GM19452 (cell line): ENCODE data around the gene COL8A1.
"Not testable (repeated sequence)": the region's sequence is repeated elsewhere in the genome, so short reads cannot be mapped to it uniquely, and the experiment has no call there.

ENCODE experiments used
- ATAC-seq: cut with Tn5 transposase; IDR thresholded peaks from one replicate; pipeline ENCODE4 v1.9.1; 2021; ENCODE audit not compliant: unreplicated experiment

The COL8A1 gene

GRCh38 chr3:99702953-99703943 lies 64.9 kb downstream of the COL8A1 start:
- no peak for ATAC-seq

- ATAC-seq: no peak
Measured at GRCh38 chr3:99704417-99704816, 66.0 kb downstream of the COL8A1 start.

GRCh38 chr3:99706410-99706809 lies 68.0 kb downstream of the COL8A1 start:
- ATAC-seq: no peak

GRCh38 chr3:99708207-99708745 lies 69.9 kb downstream of the COL8A1 start:
- no peak for ATAC-seq

- ATAC-seq: no peak
Measured at GRCh38 chr3:99709686-99710085, 71.3 kb downstream of the COL8A1 start.

DNA sequence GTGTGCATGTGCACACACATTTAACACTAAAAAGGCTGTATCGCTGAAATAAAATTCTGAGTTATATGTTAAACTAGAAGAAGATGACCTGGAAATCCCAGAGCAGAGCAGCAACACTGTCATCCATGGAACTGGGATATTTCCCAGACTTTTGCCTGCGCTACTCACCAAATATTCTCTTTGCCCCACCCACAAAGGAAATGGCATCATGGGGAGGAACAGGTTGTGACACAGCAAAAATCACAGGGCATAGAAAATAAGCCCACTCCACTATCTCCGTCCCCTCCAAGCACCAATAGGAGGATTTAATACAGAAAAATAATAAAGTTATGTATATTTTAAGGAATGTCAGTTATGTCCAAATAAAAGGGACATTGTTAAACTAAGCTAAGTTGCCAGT lies 71.7 kb downstream of the COL8A1 start:
- ATAC-seq: no peak

DNA sequence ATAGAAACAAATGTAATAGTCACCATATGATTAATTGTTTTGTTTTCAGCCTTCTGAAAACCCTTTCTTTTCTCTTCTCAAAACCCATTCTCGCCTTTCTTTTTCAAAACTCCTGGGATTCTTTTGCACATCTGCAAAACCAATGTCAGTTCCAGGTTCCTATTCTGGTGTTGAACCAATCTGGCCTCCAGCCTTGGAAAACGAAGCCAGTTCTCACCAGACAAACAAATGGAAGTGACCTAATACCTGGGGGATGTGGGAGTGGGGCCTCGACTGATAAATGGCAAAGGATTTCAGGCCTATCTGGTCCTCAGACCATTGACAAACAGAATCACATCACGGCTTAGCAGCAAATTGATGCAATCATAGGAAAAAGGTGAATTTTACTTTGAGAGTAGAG lies 73.0 kb downstream of the COL8A1 start:
- no peak for ATAC-seq

DNA sequence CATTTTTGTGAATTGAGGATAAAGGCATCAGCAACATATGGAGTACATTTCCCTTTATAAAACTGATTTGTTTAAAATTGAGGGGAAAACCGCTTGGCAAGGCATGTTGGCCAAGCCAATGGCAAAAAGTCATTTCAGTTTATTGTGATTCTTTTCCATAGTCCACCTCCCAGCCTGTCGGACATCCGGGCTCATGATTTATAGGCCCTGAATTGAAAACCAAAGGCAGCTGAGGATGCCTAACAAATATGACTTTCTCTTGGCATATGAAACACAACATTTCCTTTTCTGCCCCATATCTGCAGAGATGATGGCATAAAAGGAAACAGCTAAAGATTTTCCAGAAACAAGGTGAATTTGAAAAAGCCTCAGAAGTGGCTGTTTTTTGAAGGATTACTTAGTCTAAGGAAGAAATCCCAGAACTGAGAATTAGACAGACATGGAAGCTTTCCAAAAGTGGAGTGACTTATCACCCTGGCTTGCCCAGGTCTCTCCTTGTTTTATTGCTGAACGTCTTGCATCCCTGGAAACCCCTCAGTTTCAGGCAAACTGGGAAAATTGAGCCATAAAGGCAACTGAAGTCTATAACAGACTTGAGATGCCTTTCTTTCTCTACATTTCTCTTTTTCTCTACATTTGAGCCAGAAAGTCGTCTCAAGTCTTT lies 74.0 kb downstream of the COL8A1 start:
- no peak for ATAC-seq

DNA sequence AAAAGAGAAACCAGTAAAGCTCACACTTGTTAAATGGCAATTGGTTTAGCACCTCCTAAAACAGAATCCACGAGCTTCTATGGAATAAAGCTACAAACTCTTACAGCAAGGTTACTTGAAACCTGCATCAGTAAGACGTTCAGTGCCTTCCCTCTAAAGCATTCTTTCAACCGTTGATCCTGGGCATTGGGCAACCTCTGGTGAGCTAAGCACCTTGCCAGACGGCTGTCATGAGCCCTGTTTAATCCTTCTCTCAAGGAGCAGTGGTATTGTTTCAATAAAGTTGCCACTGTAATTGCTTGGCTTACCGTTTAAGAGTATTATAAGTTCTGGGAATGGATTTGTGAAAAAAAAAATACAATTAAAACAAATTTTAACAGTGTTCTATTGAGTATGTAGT lies 75.0 kb downstream of the COL8A1 start:
- no peak for ATAC-seq

DNA sequence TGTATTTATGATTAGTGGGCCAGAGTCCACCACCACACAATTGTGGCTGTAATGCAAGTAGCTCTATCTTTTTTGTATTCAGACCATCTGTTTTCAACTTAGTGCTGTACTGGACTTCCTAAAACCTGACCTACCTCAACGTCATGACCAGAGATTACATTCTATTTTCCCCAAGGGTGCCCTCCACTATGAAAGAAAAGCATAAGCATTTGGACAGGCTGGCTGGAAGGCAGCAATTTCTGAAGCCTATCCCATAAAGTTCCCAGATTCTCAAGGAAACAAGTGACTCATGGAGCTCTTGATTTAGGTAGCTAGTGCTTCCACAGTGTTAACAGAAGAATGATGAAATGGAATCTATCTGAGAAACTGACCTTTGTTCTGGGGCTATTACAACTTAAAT lies 75.8 kb downstream of the COL8A1 start:
- ATAC-seq: no peak

- no peak for ATAC-seq
Measured at GRCh38 chr3:99714575-99714974, 76.2 kb downstream of the COL8A1 start.

GRCh38 chr3:99716463-99716995 lies 78.1 kb downstream of the COL8A1 start:
- ATAC-seq: no peak

- no peak for ATAC-seq
Measured at GRCh38 chr3:99720985-99721632, 82.7 kb downstream of the COL8A1 start.

DNA sequence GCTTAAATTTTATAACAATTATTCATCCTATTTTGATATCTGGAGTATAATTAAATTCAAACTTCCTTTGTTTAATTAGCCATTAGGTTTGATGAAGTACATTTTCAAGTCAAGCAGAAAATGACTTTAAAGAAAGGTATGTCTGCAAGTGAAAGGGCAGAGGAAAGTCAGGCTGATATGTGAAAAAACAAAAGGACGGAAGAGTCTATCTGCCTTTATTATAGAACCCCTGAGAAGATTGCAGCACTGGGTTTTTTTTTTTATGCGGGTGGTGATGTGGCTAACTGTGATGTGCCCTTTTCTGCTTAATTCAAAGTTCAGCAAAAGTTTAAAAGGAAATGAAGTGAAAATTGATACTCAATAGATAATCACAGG lies 83.2 kb downstream of the COL8A1 start:
- ATAC-seq: no peak

DNA sequence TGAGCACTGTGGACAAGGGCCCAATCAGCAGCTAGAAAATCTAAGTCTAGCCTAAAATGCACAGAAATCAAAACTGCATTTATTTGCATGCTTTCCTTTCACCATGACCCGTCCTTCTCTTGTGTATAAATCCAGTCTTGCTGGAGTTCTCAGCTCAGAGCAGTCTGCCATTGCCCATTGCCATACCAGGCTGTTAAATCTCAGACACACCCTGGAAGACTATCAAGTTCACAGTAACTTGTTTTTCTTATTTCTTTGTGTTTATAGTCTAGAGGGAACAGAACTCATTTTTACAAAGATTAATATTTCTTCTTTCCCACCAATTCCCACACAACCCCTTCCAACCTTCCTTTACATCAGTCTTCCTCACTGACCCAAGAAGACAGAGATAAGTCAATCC lies 85.9 kb downstream of the COL8A1 start:
- no peak for ATAC-seq

GRCh38 chr3:99730870-99731269 lies 92.5 kb downstream of the COL8A1 start:
- ATAC-seq: no peak

GRCh38 chr3:99731499-99731898 lies 93.1 kb downstream of the COL8A1 start:
- ATAC-seq: no peak

DNA sequence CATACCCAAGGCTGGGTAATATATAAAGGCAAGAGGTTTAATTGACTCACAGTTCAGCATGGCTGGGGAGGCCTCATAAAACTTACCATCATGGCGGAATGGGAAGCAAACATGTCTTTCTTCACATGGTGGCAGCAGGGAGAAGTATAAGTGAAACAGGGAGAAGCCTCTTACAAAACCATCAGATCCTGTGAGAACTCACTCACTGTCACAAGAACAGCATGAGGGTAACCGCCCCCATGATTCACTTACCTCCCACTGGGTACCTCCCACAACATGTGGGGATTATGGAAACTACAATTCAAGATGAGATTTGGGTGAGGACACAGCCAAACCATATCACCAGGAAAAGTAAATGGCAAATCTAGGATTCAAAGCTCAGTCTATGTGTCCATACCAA lies 102.0 kb downstream of the COL8A1 start:
- not testable (repeated sequence) for ATAC-seq

DNA sequence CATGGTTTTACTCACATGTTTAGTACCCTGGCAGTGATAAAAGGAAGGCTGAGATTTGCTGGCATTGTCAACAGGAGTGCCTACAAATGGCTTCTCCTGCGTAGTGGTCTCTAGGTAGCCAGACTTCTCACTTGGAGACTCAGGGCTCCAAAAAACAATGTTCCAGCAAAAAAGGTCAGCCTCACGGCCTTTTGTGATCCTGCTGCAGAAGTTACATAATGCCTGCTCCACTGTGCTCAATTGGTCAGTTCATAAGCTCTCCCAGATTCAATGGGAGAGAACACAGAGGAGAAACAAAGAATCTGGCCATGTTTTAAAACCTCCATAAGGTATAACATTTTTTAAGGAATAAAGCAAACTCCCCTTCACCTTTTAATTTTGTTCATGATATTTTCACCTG lies 103.2 kb downstream of the COL8A1 start:
- ATAC-seq: no peak

DNA sequence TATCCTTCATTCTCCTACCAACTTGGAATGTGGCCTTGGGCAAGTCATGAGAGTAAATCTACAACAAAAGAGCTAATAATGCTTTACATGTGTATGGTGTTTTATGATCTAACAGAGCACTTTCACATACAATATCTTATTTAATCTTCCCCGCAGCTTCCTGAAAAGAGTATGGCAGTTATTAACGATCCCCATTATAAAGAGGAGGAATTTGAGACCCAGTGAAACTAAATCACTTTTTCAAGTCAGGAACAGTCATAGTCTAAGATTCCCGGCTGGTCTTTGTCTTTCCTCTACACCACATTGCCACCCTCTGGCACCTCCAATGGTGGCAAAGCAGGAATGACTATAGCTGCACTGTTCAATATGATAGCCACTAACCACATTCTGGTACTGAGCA lies 109.5 kb downstream of the COL8A1 start:
- ATAC-seq: no peak

DNA sequence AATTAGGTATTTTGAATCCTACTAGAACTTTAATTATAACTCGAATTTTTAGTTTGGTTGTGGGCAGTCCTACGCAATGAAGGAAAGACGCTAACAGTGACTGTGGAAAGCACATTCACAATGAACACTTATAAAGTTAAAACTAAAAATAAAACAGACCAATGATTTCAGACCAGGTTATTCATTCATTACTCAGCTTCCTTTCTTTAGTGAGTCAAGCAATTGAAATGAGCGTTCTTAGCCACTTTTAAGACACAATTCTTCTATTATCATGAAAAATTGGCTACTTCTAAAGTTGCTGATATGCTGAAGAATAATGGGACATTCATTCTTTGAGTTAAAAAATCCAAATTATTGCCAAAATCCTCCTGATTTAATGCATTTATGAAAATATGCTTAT lies 113.3 kb downstream of the COL8A1 start:
- no peak for ATAC-seq
